DMS79 (cell line): ENCODE data around the gene SLC66A3.

ENCODE experiments used
- DNase-seq: peaks from one replicate; lab custom pipeline; 2025; lab: John Stamatoyannopoulos, UW

Gene SLC66A3

GRCh38 chr2:11140492-11140891, 14.8 kb upstream of the SLC66A3 start:
- no peak for DNase-seq

GRCh38 chr2:11141319-11141718, 13.9 kb upstream of the SLC66A3 start:
- no peak for DNase-seq

GRCh38 chr2:11142330-11142729, 12.9 kb upstream of the SLC66A3 start:
- DNase-seq = no peak

GRCh38 chr2:11142987-11143386, 12.3 kb upstream of the SLC66A3 start:
- no peak for DNase-seq

GRCh38 chr2:11144077-11144737, 11.1 kb upstream of the SLC66A3 start:
- no peak for DNase-seq

- no peak for DNase-seq
Observed at GRCh38 chr2:11144738-11145079, 10.6 kb upstream of the SLC66A3 start.

GRCh38 chr2:11145350-11145749, 9.9 kb upstream of the SLC66A3 start:
- no peak for DNase-seq

GRCh38 chr2:11146076-11146475, 9.2 kb upstream of the SLC66A3 start:
- DNase-seq = no peak

- no peak for DNase-seq
Observed at GRCh38 chr2:11147263-11147662, 8.0 kb upstream of the SLC66A3 start.

- no peak for DNase-seq
Observed at GRCh38 chr2:11152591-11152990, 2.7 kb upstream of the SLC66A3 start.

GRCh38 chr2:11154016-11154922, 998 bp upstream of the SLC66A3 start:
- no peak for DNase-seq

GRCh38 chr2:11154923-11155380, 315 bp upstream of the SLC66A3 start:
- peak; percentile 85 for DNase-seq

- DNase-seq = no peak
Observed at GRCh38 chr2:11156396-11157075, 1.3 kb downstream of the SLC66A3 start.

- DNase-seq = no peak
Observed at GRCh38 chr2:11157296-11157695, 2.0 kb downstream of the SLC66A3 start.

GRCh38 chr2:11157731-11158130, 2.5 kb downstream of the SLC66A3 start:
- DNase-seq = no peak

- DNase-seq = no peak
Observed at GRCh38 chr2:11158916-11159573, 3.8 kb downstream of the SLC66A3 start.

GRCh38 chr2:11159574-11160170, 4.4 kb downstream of the SLC66A3 start:
- no peak for DNase-seq

- DNase-seq = no peak
Observed at GRCh38 chr2:11160256-11160655, 5.0 kb downstream of the SLC66A3 start.

GRCh38 chr2:11160731-11161455, 5.6 kb downstream of the SLC66A3 start:
- no peak for DNase-seq

- DNase-seq = no peak
Observed at GRCh38 chr2:11161747-11162146, 6.5 kb downstream of the SLC66A3 start.
